Embryonic facial prominence (tissue), 1 donor: ENCODE results near the gene PDF.

Experiments
- DNase-seq: peaks from one replicate; pipeline ENCODE4 v3.0.0-alpha.2; 2016; ENCODE audit errors: extremely low spot score

The PDF gene

DNA sequence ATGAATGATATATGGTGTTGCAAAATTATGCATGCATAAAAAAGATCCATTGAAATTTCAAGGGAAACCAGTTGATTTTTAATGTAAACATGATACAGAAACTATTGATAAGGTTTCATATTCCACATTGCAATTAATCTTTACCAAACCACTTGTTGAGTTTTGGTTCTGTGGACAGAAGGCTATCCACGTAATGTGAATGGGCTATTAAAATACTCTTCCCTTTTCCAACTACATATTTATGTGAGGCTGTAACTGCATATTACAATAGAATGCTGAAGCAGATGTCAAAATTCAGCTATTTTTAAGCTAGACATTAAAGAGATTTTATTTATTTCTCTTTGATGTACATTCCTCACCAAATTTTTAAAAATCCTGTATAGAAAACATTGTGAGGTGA is 53.0 kb downstream of the PDF start:
- no peak for DNase-seq
